ENCODE data around the gene PLET1. TPM values are rescaled to one million over a fixed set of nuclear protein-coding genes. Genes with fewer than 3 reads are reported as not detected.

The PLET1 gene
- total RNA-seq, 1 experiment from 2014 or later, result not detected

- no peak for DNase-seq (ENCODE audit: low spot score)
These were observed 21.1 kb upstream of the PLET1 start for GRCh38 chr11:112281726-112282125.

- DNase-seq (ENCODE audit: low spot score), result peak; percentile 87
These were observed 19.8 kb upstream of the PLET1 start for GRCh38 chr11:112280268-112281126.

- peak; percentile 64 for DNase-seq (ENCODE audit: low spot score)
These were observed 19.2 kb upstream of the PLET1 start for GRCh38 chr11:112279901-112280267.

- DNase-seq (ENCODE audit: low spot score), result no peak
These were observed 18.1 kb upstream of the PLET1 start for GRCh38 chr11:112278803-112279202.

- DNase-seq (ENCODE audit: low spot score), result no peak
These were observed 17.3 kb upstream of the PLET1 start for GRCh38 chr11:112277941-112278340.

GRCh38 chr11:112277029-112277428, 16.4 kb upstream of the PLET1 start:
- no peak for DNase-seq (ENCODE audit: low spot score)

GRCh38 chr11:112274007-112274783, 13.5 kb upstream of the PLET1 start:
- no peak for DNase-seq (ENCODE audit: low spot score)

GRCh38 chr11:112273066-112273465, 12.4 kb upstream of the PLET1 start:
- DNase-seq (ENCODE audit: low spot score), result no peak

- DNase-seq (ENCODE audit: low spot score), result no peak
These were observed 10.6 kb upstream of the PLET1 start for GRCh38 chr11:112271242-112271641.

- DNase-seq (ENCODE audit: low spot score), result peak; percentile 52
These were observed 10.0 kb upstream of the PLET1 start for GRCh38 chr11:112270551-112271180.

- DNase-seq (ENCODE audit: low spot score), result no peak
These were observed 8.5 kb upstream of the PLET1 start for GRCh38 chr11:112269139-112269538.

- no peak for DNase-seq (ENCODE audit: low spot score)
These were observed 7.7 kb upstream of the PLET1 start for GRCh38 chr11:112268406-112268805.

- no peak for DNase-seq (ENCODE audit: low spot score)
These were observed 6.5 kb upstream of the PLET1 start for GRCh38 chr11:112267188-112267591.

- no peak for DNase-seq (ENCODE audit: low spot score)
These were observed 5.7 kb upstream of the PLET1 start for GRCh38 chr11:112266410-112266778.

- DNase-seq (ENCODE audit: low spot score), result no peak
These were observed 5.2 kb upstream of the PLET1 start for GRCh38 chr11:112265659-112266409.

GRCh38 chr11:112255067-112255720, 5.5 kb downstream of the PLET1 start:
- no peak for DNase-seq (ENCODE audit: low spot score)

GRCh38 chr11:112253605-112254242, 6.9 kb downstream of the PLET1 start:
- DNase-seq (ENCODE audit: low spot score), result no peak

GRCh38 chr11:112249871-112250610, 10.6 kb downstream of the PLET1 start:
- no peak for DNase-seq (ENCODE audit: low spot score)

GRCh38 chr11:112248201-112248600, 12.5 kb downstream of the PLET1 start:
- no peak for DNase-seq (ENCODE audit: low spot score)

- DNase-seq (ENCODE audit: low spot score), result no peak
These were observed 13.5 kb downstream of the PLET1 start for GRCh38 chr11:112247201-112247600.
